ENCODE measurements around the gene BEND5. TPM values are rescaled to one million over a fixed set of nuclear protein-coding genes. Genes with fewer than 3 reads are reported as not detected.

Gene BEND5, protein sequence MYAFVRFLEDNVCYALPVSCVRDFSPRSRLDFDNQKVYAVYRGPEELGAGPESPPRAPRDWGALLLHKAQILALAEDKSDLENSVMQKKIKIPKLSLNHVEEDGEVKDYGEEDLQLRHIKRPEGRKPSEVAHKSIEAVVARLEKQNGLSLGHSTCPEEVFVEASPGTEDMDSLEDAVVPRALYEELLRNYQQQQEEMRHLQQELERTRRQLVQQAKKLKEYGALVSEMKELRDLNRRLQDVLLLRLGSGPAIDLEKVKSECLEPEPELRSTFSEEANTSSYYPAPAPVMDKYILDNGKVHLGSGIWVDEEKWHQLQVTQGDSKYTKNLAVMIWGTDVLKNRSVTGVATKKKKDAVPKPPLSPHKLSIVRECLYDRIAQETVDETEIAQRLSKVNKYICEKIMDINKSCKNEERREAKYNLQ
- polyA plus RNA-seq (ENCODE audit: insufficient read length), result 27.4 TPM
- long read RNA-seq, donor 1, transcript BEND5-201 (6 exons, 1,716 nt), result major isoform, 5 of 7 reads
- long read RNA-seq, donor 1, partial matches to known transcripts, result 0 of 7 reads
- long read RNA-seq, donor 1, other reads (novel, unspliced or antisense), result 0 of 7 reads
- long read RNA-seq, donor 2, partial matches to known transcripts, result 0 of 3 reads
- long read RNA-seq, donor 2, other reads (novel, unspliced or antisense), result 0 of 3 reads
- long read RNA-seq, donor 3, partial matches to known transcripts, result 0 of 5 reads
- long read RNA-seq, donor 3, other reads (novel, unspliced or antisense), result 0 of 5 reads
- long read RNA-seq, donor 4, partial matches to known transcripts, result 0 of 1 reads
- long read RNA-seq, donor 4, other reads (novel, unspliced or antisense), result 0 of 1 reads
- long read RNA-seq, donor 5, transcript BEND5-201 (6 exons, 1,716 nt), result major isoform, 6 of 16 reads
- long read RNA-seq, donor 5, transcript BEND5-202 (6 exons, 1,465 nt), result minor isoform, 5 of 16 reads
- long read RNA-seq, donor 5, partial matches to known transcripts, result 0 of 16 reads
- long read RNA-seq, donor 5, other reads (novel, unspliced or antisense), result 5 of 16 reads
- long read RNA-seq, donor 6, partial matches to known transcripts, result 0 of 2 reads
- long read RNA-seq, donor 6, other reads (novel, unspliced or antisense), result 0 of 2 reads
- long read RNA-seq, donor 7, partial matches to known transcripts, result 0 of 5 reads
- long read RNA-seq, donor 7, other reads (novel, unspliced or antisense), result 0 of 5 reads
- long read RNA-seq, donor 8, partial matches to known transcripts, result 0 of 1 reads
- long read RNA-seq, donor 8, other reads (novel, unspliced or antisense), result 0 of 1 reads

- DNase-seq, result peak; percentile 84
Measured at GRCh38 chr1:48776393-48777218, at the start of gene BEND5. BEND5 (minus strand) TSS chr1:48776891; CDS start chr1:48776831, 60 bp downstream.

DNA sequence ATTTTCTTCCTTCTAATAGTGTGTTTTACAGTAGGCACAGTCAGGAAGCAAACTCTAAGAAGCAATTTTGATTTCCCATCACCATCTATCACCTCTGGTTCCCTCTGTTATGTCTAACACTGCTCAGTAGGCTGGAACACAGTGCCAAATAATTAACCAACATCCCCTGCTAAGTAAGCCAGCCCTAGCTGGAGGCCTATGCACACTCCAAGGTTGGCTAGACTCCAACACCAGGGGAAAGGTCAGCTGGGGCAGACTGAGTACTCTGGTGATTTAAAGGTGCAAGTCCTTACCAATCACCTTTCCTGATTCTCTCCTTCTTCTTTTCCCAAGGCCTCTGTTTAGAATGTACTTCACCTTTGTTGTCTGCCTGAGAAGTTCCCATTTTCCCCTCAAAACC, 46.5 kb upstream of the BEND5 start:
- peak; percentile 74 for DNase-seq

GRCh38 chr1:48820491-48820890, 43.8 kb upstream of the BEND5 start:
- no peak for DNase-seq

- peak; percentile 64 for DNase-seq
Measured at GRCh38 chr1:48817505-48818114, 40.9 kb upstream of the BEND5 start.

- no peak for DNase-seq
Measured at GRCh38 chr1:48810740-48811139, 34.0 kb upstream of the BEND5 start.

GRCh38 chr1:48808496-48808895, 31.8 kb upstream of the BEND5 start:
- no peak for DNase-seq

DNA sequence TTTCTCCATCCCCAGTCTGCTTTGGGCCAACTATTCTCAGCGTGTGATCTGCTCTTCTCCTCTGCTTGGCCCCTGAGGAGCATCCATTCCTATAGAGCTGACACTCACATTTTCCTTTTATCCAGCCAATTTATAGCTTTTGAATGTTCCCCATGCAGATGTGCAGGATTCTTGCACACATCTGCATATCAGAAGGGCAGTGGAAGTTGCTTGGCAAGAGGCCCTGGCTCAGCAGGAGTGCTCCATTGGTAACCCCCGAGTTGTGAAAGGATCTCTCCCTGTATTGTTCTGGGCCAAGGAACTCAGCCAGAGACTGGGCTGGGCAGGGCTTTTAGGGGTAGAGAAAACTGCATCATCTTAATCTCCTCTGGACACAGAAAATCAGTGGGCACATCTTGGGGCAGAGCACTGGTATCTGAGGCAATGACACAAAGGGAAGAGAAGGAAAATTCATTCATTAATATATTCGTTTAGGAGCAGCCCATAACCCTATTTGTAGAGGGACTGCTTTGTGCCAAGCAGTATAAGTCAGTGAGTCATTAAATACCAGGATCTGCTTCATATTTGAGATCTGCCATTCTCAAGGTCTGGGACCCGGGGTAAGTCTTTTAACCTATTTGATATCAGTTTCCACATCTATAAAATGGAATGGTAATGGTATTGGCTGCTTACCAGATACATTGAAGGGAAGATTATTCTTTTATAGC, 31.0 kb upstream of the BEND5 start:
- DNase-seq, result no peak

GRCh38 chr1:48803474-48803873, 26.8 kb upstream of the BEND5 start:
- no peak for DNase-seq

GRCh38 chr1:48794816-48795215, 18.1 kb upstream of the BEND5 start:
- no peak for DNase-seq

GRCh38 chr1:48793863-48794262, 17.2 kb upstream of the BEND5 start:
- no peak for DNase-seq

DNA sequence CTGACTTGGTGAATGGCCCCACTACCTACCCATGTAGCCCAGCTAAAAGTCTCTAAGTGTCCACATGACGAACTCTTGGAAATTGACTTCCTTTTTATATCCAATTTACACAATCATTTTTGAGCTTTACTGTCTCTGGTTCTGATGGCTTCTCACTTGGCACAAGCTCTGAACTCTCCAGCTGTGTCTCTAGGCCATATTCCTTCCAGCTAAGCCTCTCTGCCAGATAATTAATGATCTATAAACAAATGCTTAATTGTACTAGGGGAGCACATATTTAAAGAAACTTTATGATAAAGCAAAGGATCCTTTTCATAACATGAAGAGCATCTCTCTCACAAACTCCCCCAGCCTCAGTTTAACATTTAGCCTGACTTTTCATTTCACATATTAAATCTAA, 16.3 kb upstream of the BEND5 start:
- DNase-seq, result no peak

DNA sequence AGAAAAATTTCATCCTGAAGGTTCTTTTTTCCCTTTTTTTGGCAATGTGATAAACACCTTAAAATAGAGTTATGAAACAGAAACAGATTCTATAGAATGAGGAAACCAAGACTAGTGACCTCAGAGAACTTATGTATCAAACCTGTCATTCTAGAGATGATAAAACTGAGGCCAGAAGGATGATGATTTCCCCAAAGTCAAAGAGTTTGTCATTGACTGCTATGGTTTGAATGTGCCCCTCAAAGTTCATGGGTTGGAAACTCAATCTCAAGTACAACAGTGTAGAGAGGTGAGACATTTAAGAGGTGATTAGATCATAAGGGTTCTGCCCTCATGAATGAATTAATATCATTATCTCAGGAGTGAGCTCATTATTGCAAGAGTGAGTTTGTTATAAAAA, 13.7 kb upstream of the BEND5 start:
- DNase-seq, result no peak

GRCh38 chr1:48789903-48790302, 13.2 kb upstream of the BEND5 start:
- no peak for DNase-seq

DNA sequence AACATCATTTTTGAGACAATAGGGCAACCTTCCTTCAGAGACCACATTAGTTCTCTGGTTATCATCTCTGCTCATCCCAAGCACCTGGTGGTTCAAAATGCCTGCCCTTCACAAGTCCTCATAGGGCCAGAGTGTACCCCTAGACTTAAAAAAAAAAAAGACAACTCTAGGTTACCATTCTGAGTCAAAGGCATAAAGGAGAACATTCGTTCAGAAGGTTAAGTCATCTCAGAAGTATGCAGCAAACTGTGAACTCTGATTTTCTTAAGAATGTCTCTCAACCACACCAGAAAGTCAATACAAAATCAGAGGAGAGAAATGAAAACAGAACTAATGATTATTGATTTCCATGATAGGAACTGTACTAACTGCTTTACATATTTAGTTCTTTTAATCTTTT, 9.2 kb upstream of the BEND5 start:
- DNase-seq, result no peak

- DNase-seq, result no peak
Measured at GRCh38 chr1:48784301-48784700, 7.6 kb upstream of the BEND5 start.

- DNase-seq, result peak; percentile 33
Measured at GRCh38 chr1:48777219-48777895, 666 bp upstream of the BEND5 start.

DNA sequence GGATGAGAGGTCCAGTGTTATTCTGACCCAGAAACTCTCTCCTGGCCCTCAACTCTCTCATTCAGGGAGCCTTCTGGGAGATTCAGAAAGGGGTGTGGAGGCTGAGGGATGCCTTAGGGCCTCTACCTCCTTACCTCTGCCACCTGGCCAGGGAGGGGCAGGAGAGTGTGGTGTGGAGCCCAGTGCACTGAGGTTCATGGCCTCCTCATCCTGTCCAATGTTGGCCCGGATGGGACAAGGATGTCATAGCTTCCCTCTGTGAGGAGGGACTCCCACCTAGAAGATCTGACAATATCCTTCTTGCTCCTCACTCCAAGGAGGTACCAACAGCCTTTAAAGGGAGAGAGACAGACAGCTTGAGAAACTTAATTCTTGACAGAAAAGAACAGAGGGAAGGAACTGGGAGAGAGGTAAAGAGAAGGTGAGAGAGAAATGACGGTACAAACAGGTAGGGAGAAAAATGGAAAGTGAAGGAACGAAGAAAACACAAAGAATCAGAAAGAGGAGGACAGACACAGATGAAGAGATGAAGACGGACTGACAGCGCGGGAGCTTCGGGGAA, 779 bp downstream of the BEND5 start:
- peak; percentile 17 for DNase-seq

DNA sequence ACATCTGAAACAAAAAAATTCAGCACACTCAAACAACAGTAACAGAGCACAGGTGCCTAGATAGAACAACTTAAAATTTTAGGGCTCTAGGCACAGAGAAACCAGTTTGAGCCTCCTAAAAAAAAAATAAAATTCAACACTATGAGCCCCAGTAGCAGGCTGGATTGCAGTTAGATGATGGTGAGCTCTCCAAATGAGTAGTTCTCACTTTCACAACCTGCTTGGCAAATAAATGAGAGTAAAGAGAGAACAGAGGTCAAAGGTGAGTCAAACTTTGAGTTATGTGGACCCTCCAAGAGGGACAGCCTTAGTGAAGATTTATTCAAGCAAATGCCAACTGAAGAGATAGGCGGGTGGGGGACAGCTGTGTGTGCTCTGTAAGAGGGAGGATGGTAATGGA, 3.6 kb downstream of the BEND5 start:
- DNase-seq, result no peak

GRCh38 chr1:48772211-48772610, 4.5 kb downstream of the BEND5 start:
- DNase-seq, result no peak

All from left kidney (tissue), 8 donors.